ENCODE results near the gene GRAP. TPM values are rescaled to one million over a fixed set of nuclear protein-coding genes. Genes with fewer than 3 reads are reported as not detected.

GRAP gene
- total and polyA plus RNA-seq, 10 of the 15 experiments (the other 5 are each of a cell fraction or from before 2014, with no cell fraction given), result 0.58 to 78.3 (median 36.6) TPM

DNA sequence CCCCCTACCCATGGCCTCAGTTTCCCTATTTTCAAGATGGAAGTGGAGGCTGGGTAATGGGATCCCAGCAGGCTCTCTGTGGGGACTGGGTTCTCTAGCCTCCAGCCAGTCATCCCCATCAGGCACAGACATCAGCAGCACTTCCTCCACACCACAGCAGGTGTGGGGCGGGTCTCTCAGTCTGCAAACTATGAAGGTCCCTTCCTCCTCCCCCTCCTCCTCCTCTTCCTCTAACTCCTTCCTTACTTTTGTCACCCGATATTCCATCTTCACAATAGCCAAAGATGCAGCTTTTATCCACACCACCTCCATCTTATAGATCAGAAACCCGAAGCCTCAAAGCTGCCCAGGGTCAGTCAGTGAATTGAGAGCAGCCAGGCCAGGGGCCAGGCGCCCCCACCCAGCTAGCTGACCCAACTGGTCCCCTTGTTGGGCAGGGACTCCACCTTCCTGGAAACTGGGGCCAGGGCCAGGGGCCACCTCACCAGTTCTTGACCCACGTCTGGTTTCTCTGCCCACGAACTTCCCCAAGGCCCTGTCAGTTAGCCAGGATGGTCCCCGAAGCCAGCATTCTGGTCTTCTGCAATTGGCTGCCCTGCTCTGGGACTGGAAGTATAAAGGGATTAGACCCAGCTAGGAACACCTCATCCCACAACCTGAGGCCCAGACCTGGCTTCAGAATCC is 44.7 kb downstream of the GRAP start:
- Histone ChIP-seq H3K9me3 (replicated peaks; ENCODE audit: control insufficient read depth, insufficient read depth, low read length) (no peaks in the 10 kb centered on the region; the same call in 2 of the 3 replicates), H3K27me3 (replicated peaks in 1 of 2; ENCODE audit: control insufficient read depth in 2 of 2, insufficient read depth in 2 of 2, low read length in 1 of 2) (no peaks in the 10 kb centered on the region), H3K4me1 (ENCODE audit: control insufficient read depth, insufficient read depth, low read length) (peaks cover 25% of the 10 kb centered on the region), H3K79me2 (ENCODE audit: control insufficient read depth, insufficient read depth, low read length) (peaks cover 12% of the 10 kb centered on the region), H3K4me3 (peak overlapping the region; percentile 88; the same call in 1 of the 2 replicates), H4K20me1 (ENCODE audit: control insufficient read depth, insufficient read depth) (no peaks in the 10 kb centered on the region), H3K4me2 (ENCODE audit: control insufficient read depth, insufficient read depth) (peak overlapping the region; percentile 56), H3K9ac (ENCODE audit: control insufficient read depth, insufficient read depth, low read length) (no peak overlapping the region; the same call in 1 of the 2 replicates), H3K36me3 (ENCODE audit: control insufficient read depth in 2 of 2, insufficient read depth in 2 of 2, low read length in 1 of 2) (peaks cover 0 to 3% of the 10 kb centered on the region in 2 experiments; a peak in 3 of 4 replicates), H2AFZ (ENCODE audit: control insufficient read depth, low read depth, low read length) (no peak overlapping the region), H3K27ac (ENCODE audit: control insufficient read depth, insufficient read depth) (no peak overlapping the region)
- DNase-seq (ENCODE audit: low read depth, low spot score), result no peak
- ChIA-PET RAD21 (ENCODE audit: unreplicated experiment) (interaction anchor here (1.1 to 3.5 kb wide), 2 partner anchors 41 to 98 kb away, joined by 3 to 13 read pairs; no protein-coding TSS in a partner anchor), POLR2A (no interaction called here), SMC1A (ENCODE audit: uncharacterized antibody, unreplicated experiment) (interaction anchor here (0.8 to 1.1 kb wide), 2 partner anchors 11 to 41 kb away, joined by 3 read pairs; no protein-coding TSS in a partner anchor), CTCF (interaction anchor here (0.6 to 1.8 kb wide), 4 partner anchors 11 to 1829 kb away, joined by 4 to 5 read pairs (median 4); no protein-coding TSS in a partner anchor)
- TF ChIP-seq LARP7 (IDR thresholded peaks at IDR 0.05), result no peak
- TF ChIP-seq, protein P1, sequence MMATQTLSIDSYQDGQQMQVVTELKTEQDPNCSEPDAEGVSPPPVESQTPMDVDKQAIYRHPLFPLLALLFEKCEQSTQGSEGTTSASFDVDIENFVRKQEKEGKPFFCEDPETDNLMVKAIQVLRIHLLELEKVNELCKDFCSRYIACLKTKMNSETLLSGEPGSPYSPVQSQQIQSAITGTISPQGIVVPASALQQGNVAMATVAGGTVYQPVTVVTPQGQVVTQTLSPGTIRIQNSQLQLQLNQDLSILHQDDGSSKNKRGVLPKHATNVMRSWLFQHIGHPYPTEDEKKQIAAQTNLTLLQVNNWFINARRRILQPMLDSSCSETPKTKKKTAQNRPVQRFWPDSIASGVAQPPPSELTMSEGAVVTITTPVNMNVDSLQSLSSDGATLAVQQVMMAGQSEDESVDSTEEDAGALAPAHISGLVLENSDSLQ (IDR thresholded peaks at IDR 0.05), result no peak
- TF ChIP-seq CBFB (IDR thresholded peaks at IDR 0.05; ENCODE audit: low read depth), result no peak
- TF ChIP-seq PML (IDR thresholded peaks at IDR 0.05; ENCODE audit: low read length), result no peak
- no peak for TF ChIP-seq FOXK2 (IDR thresholded peaks at IDR 0.05)
- TF ChIP-seq, protein P2, sequence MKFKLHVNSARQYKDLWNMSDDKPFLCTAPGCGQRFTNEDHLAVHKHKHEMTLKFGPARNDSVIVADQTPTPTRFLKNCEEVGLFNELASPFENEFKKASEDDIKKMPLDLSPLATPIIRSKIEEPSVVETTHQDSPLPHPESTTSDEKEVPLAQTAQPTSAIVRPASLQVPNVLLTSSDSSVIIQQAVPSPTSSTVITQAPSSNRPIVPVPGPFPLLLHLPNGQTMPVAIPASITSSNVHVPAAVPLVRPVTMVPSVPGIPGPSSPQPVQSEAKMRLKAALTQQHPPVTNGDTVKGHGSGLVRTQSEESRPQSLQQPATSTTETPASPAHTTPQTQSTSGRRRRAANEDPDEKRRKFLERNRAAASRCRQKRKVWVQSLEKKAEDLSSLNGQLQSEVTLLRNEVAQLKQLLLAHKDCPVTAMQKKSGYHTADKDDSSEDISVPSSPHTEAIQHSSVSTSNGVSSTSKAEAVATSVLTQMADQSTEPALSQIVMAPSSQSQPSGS (IDR thresholded peaks at IDR 0.05; ENCODE audit: low read length), result no peak
- TF ChIP-seq, protein P3, sequence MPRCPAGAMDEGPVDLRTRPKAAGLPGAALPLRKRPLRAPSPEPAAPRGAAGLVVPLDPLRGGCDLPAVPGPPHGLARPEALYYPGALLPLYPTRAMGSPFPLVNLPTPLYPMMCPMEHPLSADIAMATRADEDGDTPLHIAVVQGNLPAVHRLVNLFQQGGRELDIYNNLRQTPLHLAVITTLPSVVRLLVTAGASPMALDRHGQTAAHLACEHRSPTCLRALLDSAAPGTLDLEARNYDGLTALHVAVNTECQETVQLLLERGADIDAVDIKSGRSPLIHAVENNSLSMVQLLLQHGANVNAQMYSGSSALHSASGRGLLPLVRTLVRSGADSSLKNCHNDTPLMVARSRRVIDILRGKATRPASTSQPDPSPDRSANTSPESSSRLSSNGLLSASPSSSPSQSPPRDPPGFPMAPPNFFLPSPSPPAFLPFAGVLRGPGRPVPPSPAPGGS (IDR thresholded peaks at IDR 0.05; ENCODE audit: borderline replicate concordance, insufficient read depth, low read depth, low read length, poor library complexity, severe bottlenecking), result no peak
- no peak for FAIRE-seq
- BruUV-seq (replicated peaks), result TSS peak; percentile 60
- in situ Hi-C loops (cut with MboI), result no loop called here
- intact Hi-C loops (cut with micrococcal nuclease; ENCODE audit: unreplicated experiment), result no loop called here
- no peak for ATAC-seq
- WGBS (ENCODE audit: insufficient coverage, insufficient replicate concordance, low lambda C conversion rate, missing lambda C conversion rate), result 61% methylated on average over 7 of the region's 7 CpGs
